Measurements from ENCODE around the gene FITM1.

Gene FITM1

GRCh38 chr14:24145219-24145618 is 14.8 kb downstream of the FITM1 start:
- no peak overlapping the region for H4K5ac ChIP-seq (ENCODE audit: low read length)
- H2AK5ac ChIP-seq (ENCODE audit: low read length) = no peak overlapping the region
- H3K18ac ChIP-seq (ENCODE audit: low read length) = no peak overlapping the region
- peak overlapping the region; percentile 92 for H3K9ac ChIP-seq (ENCODE audit: low read length)
- no CpG with 5 or more reads among the region's 2 CpGs for WGBS (ENCODE audit: extremely low coverage, insufficient coverage, low lambda C conversion rate)
- no peak for DNase-seq
- no peak overlapping the region for H2BK15ac ChIP-seq (replicated peaks; ENCODE audit: low read depth)
- H3K4ac ChIP-seq (ENCODE audit: low read depth, low read length) = no peak overlapping the region
- H3K79me1 ChIP-seq (ENCODE audit: low read length) = peaks cover 22% of the 10 kb centered on the region
- H3K27me3 ChIP-seq (ENCODE audit: insufficient read depth, low read length, poor library complexity) = no peaks in the 10 kb centered on the region
- peaks cover 1% of the 10 kb centered on the region for H3K36me3 ChIP-seq (ENCODE audit: control insufficient read depth, insufficient read depth, low read length)
- no peak overlapping the region for H2BK120ac ChIP-seq (ENCODE audit: low read depth, low read length)
- no peak overlapping the region for H3K27ac ChIP-seq (ENCODE audit: low read depth, low read length)
- no peak overlapping the region for H3K4me2 ChIP-seq (ENCODE audit: low read length)
- no peak overlapping the region for H3K23ac ChIP-seq (ENCODE audit: low read length)
- peak overlapping the region; percentile 40 for H3K56ac ChIP-seq (ENCODE audit: low read length)
- H2BK5ac ChIP-seq (ENCODE audit: low read length) = no peak overlapping the region
- H3K4me1 ChIP-seq (ENCODE audit: control insufficient read depth, low read depth, low read length) = peaks cover 8% of the 10 kb centered on the region
- no peak overlapping the region for H3K4me3 ChIP-seq (ENCODE audit: low read length)
- H4K8ac ChIP-seq (ENCODE audit: low read depth, low read length) = no peak overlapping the region
- H3K79me2 ChIP-seq (ENCODE audit: control insufficient read depth, insufficient read depth, low read length) = peaks cover 19% of the 10 kb centered on the region

DNA sequence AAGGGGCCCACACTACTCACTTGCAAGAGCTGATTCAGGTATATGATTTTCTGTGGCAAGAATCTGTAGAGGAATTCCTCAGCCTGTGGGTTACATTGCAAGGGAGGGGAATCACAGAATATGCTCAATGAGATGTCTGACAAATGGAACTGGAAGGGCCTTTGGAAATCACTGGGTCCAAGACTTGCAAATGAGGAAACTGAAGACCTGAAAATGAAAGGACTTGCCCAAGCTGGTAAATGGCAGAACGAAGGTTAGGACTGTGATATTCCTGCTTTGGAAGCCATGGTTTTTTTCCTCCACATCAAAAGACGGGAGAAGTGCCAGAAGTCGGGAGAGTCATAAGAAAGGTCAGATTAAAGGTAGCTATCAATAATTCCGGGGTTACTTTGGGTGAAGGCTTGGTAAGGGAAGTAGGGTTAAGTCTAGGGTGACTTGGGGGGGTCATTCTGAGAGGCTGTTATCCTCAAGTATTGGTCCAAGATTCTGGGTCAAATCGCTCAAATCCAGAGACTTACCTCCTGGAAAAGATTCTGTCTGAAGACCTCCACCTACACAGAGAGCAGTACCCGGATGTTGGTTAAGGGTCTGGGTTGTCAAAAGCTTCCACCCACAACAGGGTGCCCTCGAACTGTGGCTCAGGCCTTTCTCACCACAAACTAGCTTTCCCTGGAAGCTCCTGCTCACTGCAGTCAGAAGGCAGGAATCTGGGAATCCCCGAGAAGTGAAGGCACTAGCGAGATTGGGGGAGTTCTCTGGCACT is 15.4 kb downstream of the FITM1 start:
- WGBS (ENCODE audit: extremely low coverage, insufficient coverage, low lambda C conversion rate) = no CpG with 5 or more reads among the region's 9 CpGs
- peaks cover 8% of the 10 kb centered on the region for H3K4me1 ChIP-seq (ENCODE audit: control insufficient read depth, low read depth, low read length)
- peak overlapping the region; percentile 96 for H3K56ac ChIP-seq (ENCODE audit: low read length)
- H3K36me3 ChIP-seq (ENCODE audit: control insufficient read depth, insufficient read depth, low read length) = peaks cover 3% of the 10 kb centered on the region
- H4K5ac ChIP-seq (ENCODE audit: low read length) = no peak overlapping the region
- H3K23ac ChIP-seq (ENCODE audit: low read length) = no peak overlapping the region
- peaks cover 16% of the 10 kb centered on the region for H3K79me2 ChIP-seq (ENCODE audit: control insufficient read depth, insufficient read depth, low read length)
- peak overlapping the region; percentile 64 for H3K4me3 ChIP-seq (ENCODE audit: low read length)
- DNase-seq = no peak
- peak overlapping the region; percentile 98 for H3K4me2 ChIP-seq (ENCODE audit: low read length)
- H3K9ac ChIP-seq (ENCODE audit: low read length) = peak overlapping the region; percentile 92
- H2BK15ac ChIP-seq (replicated peaks; ENCODE audit: low read depth) = no peak overlapping the region
- no peak overlapping the region for H3K18ac ChIP-seq (ENCODE audit: low read length)
- H2BK5ac ChIP-seq (ENCODE audit: low read length) = peak overlapping the region; percentile 47
- H3K27me3 ChIP-seq (ENCODE audit: insufficient read depth, low read length, poor library complexity) = no peaks in the 10 kb centered on the region
- H3K79me1 ChIP-seq (ENCODE audit: low read length) = peaks cover 22% of the 10 kb centered on the region
- no peak overlapping the region for H3K27ac ChIP-seq (ENCODE audit: low read depth, low read length)
- H2AK5ac ChIP-seq (ENCODE audit: low read length) = no peak overlapping the region
- H3K4ac ChIP-seq (ENCODE audit: low read depth, low read length) = no peak overlapping the region
- H4K8ac ChIP-seq (ENCODE audit: low read depth, low read length) = no peak overlapping the region
- H2BK120ac ChIP-seq (ENCODE audit: low read depth, low read length) = no peak overlapping the region

DNA sequence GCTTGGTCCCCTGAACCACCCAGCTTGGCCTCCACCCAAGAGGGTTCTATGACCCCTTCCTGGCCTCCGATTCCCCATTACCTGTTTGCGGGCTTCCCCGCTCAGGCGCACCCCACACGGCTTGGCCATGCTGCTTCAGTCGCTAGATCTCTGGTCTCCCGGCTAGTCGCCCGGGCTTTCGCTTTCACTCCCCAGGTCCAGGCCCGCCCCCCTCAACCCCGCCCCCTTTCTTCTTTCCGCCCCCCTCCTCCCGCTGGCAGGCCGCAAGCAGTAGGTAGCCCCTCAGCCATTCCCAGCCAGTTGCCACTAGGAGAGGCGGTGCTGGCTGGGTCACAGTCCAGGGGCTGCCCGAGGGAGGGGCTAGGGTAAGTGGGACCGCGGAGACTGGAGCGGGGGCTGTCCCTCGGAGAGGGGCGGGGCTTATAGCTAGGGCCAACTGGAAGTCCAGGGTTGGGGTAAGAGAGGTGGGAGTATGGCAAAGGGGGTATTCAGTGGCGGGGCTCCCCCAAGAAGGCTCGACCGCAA is 16.1 kb downstream of the FITM1 start, which contains the start of gene PSME2:
TSS of gene PSME2 (minus strand) at position 158 of the 525 bp plus-strand sequence. CDS start at position 129, 29 bp downstream.
- Histone ChIP-seq H3K36me3 (ENCODE audit: control insufficient read depth, insufficient read depth, low read length) (peaks cover 8% of the 10 kb centered on the region), H3K56ac (ENCODE audit: low read length) (peak within 1 kb of the TSS; percentile 98), H3K27me3 (ENCODE audit: insufficient read depth, low read length, poor library complexity) (no peaks in the 10 kb centered on the region), H3K79me2 (ENCODE audit: control insufficient read depth, insufficient read depth, low read length) (peaks cover 16% of the 10 kb centered on the region), H3K9ac (ENCODE audit: low read length) (peak within 1 kb of the TSS; percentile 98), H3K18ac (ENCODE audit: low read length) (peak within 1 kb of the TSS; percentile 43), H3K4me1 (ENCODE audit: control insufficient read depth, low read depth, low read length) (peaks cover 8% of the 10 kb centered on the region), H2BK15ac (replicated peaks; ENCODE audit: low read depth) (no peak within 1 kb of the TSS), H4K5ac (ENCODE audit: low read length) (no peak within 1 kb of the TSS), H2AK5ac (ENCODE audit: low read length) (no peak within 1 kb of the TSS), H3K4ac (ENCODE audit: low read depth, low read length) (no peak within 1 kb of the TSS), H2BK120ac (ENCODE audit: low read depth, low read length) (no peak within 1 kb of the TSS), H4K8ac (ENCODE audit: low read depth, low read length) (no peak within 1 kb of the TSS), H3K27ac (ENCODE audit: low read depth, low read length) (peak within 1 kb of the TSS; percentile 82), H3K4me2 (ENCODE audit: low read length) (peak within 1 kb of the TSS; percentile 98), H3K23ac (ENCODE audit: low read length) (no peak within 1 kb of the TSS), H3K4me3 (ENCODE audit: low read length) (peak within 1 kb of the TSS; percentile 96), H3K79me1 (ENCODE audit: low read length) (peaks cover 20% of the 10 kb centered on the region), H2BK5ac (ENCODE audit: low read length) (peak within 1 kb of the TSS; percentile 80)
- WGBS (ENCODE audit: extremely low coverage, insufficient coverage, low lambda C conversion rate) = no CpG with 5 or more reads among the region's 25 CpGs
- DNase-seq = peak; percentile 99

GRCh38 chr14:24146978-24147760 is 16.7 kb downstream of the FITM1 start, which contains the start of gene RNF31:
RNF31 (plus strand) TSS chr14:24147498; CDS start chr14:24147699, 201 bp downstream.
- Histone ChIP-seq H3K56ac (ENCODE audit: low read length) (peak within 1 kb of the TSS; percentile 98), H3K9ac (ENCODE audit: low read length) (peak within 1 kb of the TSS; percentile 98), H3K23ac (ENCODE audit: low read length) (peak within 1 kb of the TSS; percentile 66), H2BK120ac (ENCODE audit: low read depth, low read length) (no peak within 1 kb of the TSS), H2BK15ac (replicated peaks; ENCODE audit: low read depth) (no peak within 1 kb of the TSS), H3K4me2 (ENCODE audit: low read length) (peak within 1 kb of the TSS; percentile 98), H3K36me3 (ENCODE audit: control insufficient read depth, insufficient read depth, low read length) (peaks cover 12% of the 10 kb centered on the region), H4K5ac (ENCODE audit: low read length) (no peak within 1 kb of the TSS), H4K8ac (ENCODE audit: low read depth, low read length) (no peak within 1 kb of the TSS), H3K4ac (ENCODE audit: low read depth, low read length) (no peak within 1 kb of the TSS), H3K27me3 (ENCODE audit: insufficient read depth, low read length, poor library complexity) (no peaks in the 10 kb centered on the region), H3K18ac (ENCODE audit: low read length) (peak within 1 kb of the TSS; percentile 43), H2BK5ac (ENCODE audit: low read length) (peak within 1 kb of the TSS; percentile 80), H2AK5ac (ENCODE audit: low read length) (peak within 1 kb of the TSS; percentile 38), H3K79me1 (ENCODE audit: low read length) (peaks cover 20% of the 10 kb centered on the region), H3K27ac (ENCODE audit: low read depth, low read length) (peak within 1 kb of the TSS; percentile 82), H3K4me3 (ENCODE audit: low read length) (peak within 1 kb of the TSS; percentile 96), H3K4me1 (ENCODE audit: control insufficient read depth, low read depth, low read length) (peaks cover 8% of the 10 kb centered on the region), H3K79me2 (ENCODE audit: control insufficient read depth, insufficient read depth, low read length) (peaks cover 16% of the 10 kb centered on the region)
- peak; percentile 99 for DNase-seq
- no CpG with 5 or more reads among the region's 57 CpGs for WGBS (ENCODE audit: extremely low coverage, insufficient coverage, low lambda C conversion rate)

GRCh38 chr14:24147761-24148428 is 17.4 kb downstream of the FITM1 start:
- H3K4ac ChIP-seq (ENCODE audit: low read depth, low read length) = no peak overlapping the region
- H4K5ac ChIP-seq (ENCODE audit: low read length) = no peak overlapping the region
- H3K18ac ChIP-seq (ENCODE audit: low read length) = peak overlapping the region; percentile 43
- no peak overlapping the region for H2BK15ac ChIP-seq (replicated peaks; ENCODE audit: low read depth)
- H4K8ac ChIP-seq (ENCODE audit: low read depth, low read length) = no peak overlapping the region
- H3K27me3 ChIP-seq (ENCODE audit: insufficient read depth, low read length, poor library complexity) = no peaks in the 10 kb centered on the region
- peaks cover 12% of the 10 kb centered on the region for H3K36me3 ChIP-seq (ENCODE audit: control insufficient read depth, insufficient read depth, low read length)
- H3K27ac ChIP-seq (ENCODE audit: low read depth, low read length) = peak overlapping the region; percentile 46
- peak; percentile 29 for DNase-seq
- H3K23ac ChIP-seq (ENCODE audit: low read length) = peak overlapping the region; percentile 66
- no peak overlapping the region for H2BK120ac ChIP-seq (ENCODE audit: low read depth, low read length)
- peaks cover 16% of the 10 kb centered on the region for H3K79me2 ChIP-seq (ENCODE audit: control insufficient read depth, insufficient read depth, low read length)
- H3K79me1 ChIP-seq (ENCODE audit: low read length) = peaks cover 20% of the 10 kb centered on the region
- H3K4me1 ChIP-seq (ENCODE audit: control insufficient read depth, low read depth, low read length) = peaks cover 8% of the 10 kb centered on the region
- peak overlapping the region; percentile 98 for H3K4me2 ChIP-seq (ENCODE audit: low read length)
- H2BK5ac ChIP-seq (ENCODE audit: low read length) = no peak overlapping the region
- WGBS (ENCODE audit: extremely low coverage, insufficient coverage, low lambda C conversion rate) = no CpG with 5 or more reads among the region's 29 CpGs
- peak overlapping the region; percentile 38 for H2AK5ac ChIP-seq (ENCODE audit: low read length)
- peak overlapping the region; percentile 78 for H3K4me3 ChIP-seq (ENCODE audit: low read length)
- H3K56ac ChIP-seq (ENCODE audit: low read length) = peak overlapping the region; percentile 92
- H3K9ac ChIP-seq (ENCODE audit: low read length) = peak overlapping the region; percentile 98
